Effector memory CD4-positive, alpha-beta T cell (primary cell): ENCODE results near the gene ZFP36.

ENCODE experiments used
- DNase-seq, 3 donors: peaks; one replicate each; pipeline ENCODE4 v3.0.0-alpha.2; 2020
- H3K27ac ChIP-seq: 2 replicates; pipeline ENCODE4 v1.7.0; 2013; ENCODE audit warnings: mild to moderate bottlenecking, low read length, moderate library complexity; ENCODE audit not compliant: insufficient read depth, poor library complexity, severe bottlenecking
- H3K27me3 ChIP-seq: replicated peaks from 2 replicates; pipeline ENCODE4 v1.7.0; 2013; ENCODE audit warnings: mild to moderate bottlenecking, low read length; ENCODE audit not compliant: insufficient read depth, control insufficient read depth, poor library complexity, severe bottlenecking
- H3K36me3 ChIP-seq: 2 replicates; pipeline ENCODE4 v1.7.0; 2013; ENCODE audit warnings: mild to moderate bottlenecking, low read length, moderate library complexity; ENCODE audit not compliant: control insufficient read depth, insufficient read depth
- H3K4me1 ChIP-seq: 2 replicates; pipeline ENCODE4 v1.7.0; 2013; ENCODE audit warnings: low read length, mild to moderate bottlenecking; ENCODE audit not compliant: control insufficient read depth, insufficient read depth, poor library complexity, severe bottlenecking
- H3K4me3 ChIP-seq: 2 replicates; pipeline ENCODE4 v1.7.0; 2013; ENCODE audit warnings: low read length, low read depth, mild to moderate bottlenecking; ENCODE audit not compliant: insufficient read depth, poor library complexity, severe bottlenecking
- H3K9me3 ChIP-seq: 2 replicates; pipeline ENCODE4 v1.7.0; 2013; ENCODE audit warnings: mild to moderate bottlenecking, low read length, moderate library complexity; ENCODE audit not compliant: control insufficient read depth

Gene ZFP36

GRCh38 chr19:39398297-39398864, 8.3 kb upstream of the ZFP36 start:
- peak in 1 of 3 donors; percentile 49 for DNase-seq
- Histone ChIP-seq H3K36me3 (peaks cover 18% of the 10 kb centered on the region), H3K9me3 (no peaks in the 10 kb centered on the region), H3K27me3 (no peaks in the 10 kb centered on the region), H3K4me1 (peaks cover 47% of the 10 kb centered on the region), H3K27ac (peak overlapping the region; percentile 66), H3K4me3 (no peak overlapping the region)

GRCh38 chr19:39399668-39400050, 7.0 kb upstream of the ZFP36 start:
- no peaks in the 10 kb centered on the region for H3K9me3 ChIP-seq
- H3K4me3 ChIP-seq = no peak overlapping the region
- H3K27me3 ChIP-seq = no peaks in the 10 kb centered on the region
- peaks cover 7% of the 10 kb centered on the region for H3K36me3 ChIP-seq
- peak overlapping the region; percentile 100 for H3K27ac ChIP-seq
- peaks cover 57% of the 10 kb centered on the region for H3K4me1 ChIP-seq
- DNase-seq = no peak

- peaks cover 3% of the 10 kb centered on the region for H3K36me3 ChIP-seq
- peak overlapping the region; percentile 100 for H3K27ac ChIP-seq
- no peak overlapping the region for H3K4me3 ChIP-seq
- DNase-seq = no peak
- H3K9me3 ChIP-seq = no peaks in the 10 kb centered on the region
- H3K27me3 ChIP-seq = no peaks in the 10 kb centered on the region
- peaks cover 59% of the 10 kb centered on the region for H3K4me1 ChIP-seq
These were observed 6.6 kb upstream of the ZFP36 start for GRCh38 chr19:39400061-39400460.

GRCh38 chr19:39401070-39401548, 5.5 kb upstream of the ZFP36 start:
- H3K4me3 ChIP-seq = no peak overlapping the region
- no peaks in the 10 kb centered on the region for H3K9me3 ChIP-seq
- peaks cover 69% of the 10 kb centered on the region for H3K4me1 ChIP-seq
- no peaks in the 10 kb centered on the region for H3K36me3 ChIP-seq
- DNase-seq = no peak
- peak overlapping the region; percentile 100 for H3K27ac ChIP-seq
- H3K27me3 ChIP-seq = no peaks in the 10 kb centered on the region

- Histone ChIP-seq H3K27ac (peak overlapping the region; percentile 100), H3K4me3 (no peak overlapping the region), H3K27me3 (no peaks in the 10 kb centered on the region), H3K36me3 (peaks cover under 1% of the 10 kb centered on the region), H3K4me1 (peaks cover 69% of the 10 kb centered on the region), H3K9me3 (no peaks in the 10 kb centered on the region)
- peak; percentile 86 to 93 (median 92) for DNase-seq
These were observed 4.9 kb upstream of the ZFP36 start for GRCh38 chr19:39401549-39402345.

- Histone ChIP-seq H3K27ac (peak overlapping the region; percentile 100), H3K4me1 (peaks cover 69% of the 10 kb centered on the region), H3K27me3 (no peaks in the 10 kb centered on the region), H3K4me3 (peak overlapping the region; percentile 60), H3K36me3 (peaks cover 9% of the 10 kb centered on the region), H3K9me3 (no peaks in the 10 kb centered on the region)
- DNase-seq = peak; percentile 81 to 88 (median 85)
These were observed 4.0 kb upstream of the ZFP36 start for GRCh38 chr19:39402346-39403300.

GRCh38 chr19:39403331-39404312, 3.0 kb upstream of the ZFP36 start:
- Histone ChIP-seq H3K4me1 (peaks cover 59% of the 10 kb centered on the region), H3K9me3 (no peaks in the 10 kb centered on the region), H3K27me3 (no peaks in the 10 kb centered on the region), H3K4me3 (peak overlapping the region; percentile 60), H3K36me3 (peaks cover 19% of the 10 kb centered on the region), H3K27ac (peak overlapping the region; percentile 100)
- DNase-seq = peak; percentile 97 to 98 (median 98)

GRCh38 chr19:39405261-39405957, 1.2 kb upstream of the ZFP36 start:
- Histone ChIP-seq H3K4me3 (peak overlapping the region; percentile 99), H3K36me3 (peaks cover 22% of the 10 kb centered on the region), H3K27ac (peak overlapping the region; percentile 100), H3K4me1 (peaks cover 54% of the 10 kb centered on the region), H3K9me3 (no peaks in the 10 kb centered on the region), H3K27me3 (no peaks in the 10 kb centered on the region)
- no peak for DNase-seq
